GM12873 (cell line): Measurements from ENCODE around the gene DLL1.

Experiments
- TF ChIP-seq, protein P1 (sequence below): IDR thresholded peaks from 2 replicates; pipeline ENCODE4 v1.5.1; 2012; ENCODE audit warnings: low read depth, mild to moderate bottlenecking, moderate library complexity, low read length, control low read depth; ENCODE audit not compliant: insufficient read depth; ENCODE audit errors: missing control alignments

DLL1 gene

GRCh38 chr6:170284866-170285469 is 5.9 kb downstream of the DLL1 start:
- TF ChIP-seq, protein P1, sequence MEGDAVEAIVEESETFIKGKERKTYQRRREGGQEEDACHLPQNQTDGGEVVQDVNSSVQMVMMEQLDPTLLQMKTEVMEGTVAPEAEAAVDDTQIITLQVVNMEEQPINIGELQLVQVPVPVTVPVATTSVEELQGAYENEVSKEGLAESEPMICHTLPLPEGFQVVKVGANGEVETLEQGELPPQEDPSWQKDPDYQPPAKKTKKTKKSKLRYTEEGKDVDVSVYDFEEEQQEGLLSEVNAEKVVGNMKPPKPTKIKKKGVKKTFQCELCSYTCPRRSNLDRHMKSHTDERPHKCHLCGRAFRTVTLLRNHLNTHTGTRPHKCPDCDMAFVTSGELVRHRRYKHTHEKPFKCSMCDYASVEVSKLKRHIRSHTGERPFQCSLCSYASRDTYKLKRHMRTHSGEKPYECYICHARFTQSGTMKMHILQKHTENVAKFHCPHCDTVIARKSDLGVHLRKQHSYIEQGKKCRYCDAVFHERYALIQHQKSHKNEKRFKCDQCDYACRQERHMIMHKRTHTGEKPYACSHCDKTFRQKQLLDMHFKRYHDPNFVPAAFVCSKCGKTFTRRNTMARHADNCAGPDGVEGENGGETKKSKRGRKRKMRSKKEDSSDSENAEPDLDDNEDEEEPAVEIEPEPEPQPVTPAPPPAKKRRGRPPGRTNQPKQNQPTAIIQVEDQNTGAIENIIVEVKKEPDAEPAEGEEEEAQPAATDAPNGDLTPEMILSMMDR = no peak

DNA sequence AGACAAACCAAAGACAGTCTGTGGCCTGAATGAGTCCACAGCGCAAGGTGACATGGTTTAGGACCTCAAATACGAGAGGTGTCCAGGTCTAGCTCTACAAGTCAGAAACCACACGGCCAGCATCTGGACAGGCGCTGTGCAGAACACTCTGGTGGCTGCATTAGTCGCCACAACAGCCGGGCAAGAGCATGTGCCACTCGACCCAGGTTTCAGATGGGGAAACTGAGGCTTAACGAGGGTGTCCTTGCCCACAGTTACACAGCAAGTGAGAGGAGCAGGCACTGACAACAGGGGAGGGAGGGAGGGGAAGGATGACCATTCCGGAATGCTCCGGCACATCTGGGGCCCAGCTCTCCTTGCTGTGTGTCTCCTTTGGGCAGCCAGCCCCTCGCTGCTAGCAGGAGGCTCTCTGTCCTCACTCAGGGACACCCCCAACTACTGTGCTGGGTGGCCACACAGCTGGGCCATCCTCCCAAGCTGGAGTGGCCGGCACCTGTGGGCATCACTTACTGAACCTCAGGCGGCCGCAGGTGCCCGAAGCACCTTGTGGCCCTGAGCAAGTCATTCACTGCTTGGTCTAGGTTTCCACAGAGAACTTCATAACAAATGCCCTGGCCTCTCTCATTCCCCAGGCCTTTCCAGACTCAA is 6.6 kb downstream of the DLL1 start:
- TF ChIP-seq, protein P1 = no peak

DNA sequence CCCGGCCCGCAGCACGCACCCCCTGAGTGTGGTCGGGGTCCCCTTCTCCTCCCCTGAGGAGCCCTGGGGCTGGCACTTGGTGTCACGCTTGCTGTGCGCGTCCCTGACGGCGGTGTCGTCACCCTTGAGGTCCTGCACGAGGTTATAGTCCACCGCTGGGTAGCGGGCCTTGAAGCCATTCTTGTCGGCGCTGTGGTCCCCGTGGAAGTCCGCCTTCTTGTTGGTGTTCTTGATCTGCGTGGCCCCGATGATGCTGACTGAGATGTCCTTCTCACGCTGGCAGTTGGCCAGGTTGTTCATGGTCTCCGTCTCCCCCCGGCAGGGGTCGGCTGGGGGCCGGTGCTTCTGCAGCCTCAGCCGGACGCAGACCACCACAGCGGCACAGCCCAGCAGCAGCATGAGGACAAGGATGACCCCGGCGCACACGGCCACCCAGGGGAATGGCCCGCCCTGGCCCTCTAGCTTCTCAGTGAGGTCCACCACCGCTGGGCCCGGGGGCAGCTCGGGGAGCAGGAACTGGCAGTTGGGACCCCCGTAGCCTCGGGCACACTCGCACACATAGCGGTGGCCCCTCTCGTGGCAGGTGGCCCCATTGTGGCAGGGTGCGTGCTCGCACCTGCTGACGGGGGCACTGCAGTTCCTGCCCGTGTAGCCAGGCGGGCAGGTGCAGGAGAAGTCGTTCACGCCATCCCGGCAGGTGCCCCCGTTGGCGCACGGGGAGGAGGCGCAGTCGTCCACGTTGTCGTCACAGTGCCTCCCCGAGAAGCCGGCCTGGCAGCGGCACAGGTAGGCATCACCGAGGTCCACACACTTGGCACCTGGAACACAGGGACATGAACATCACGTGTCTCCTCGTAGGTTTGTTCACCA is 7.4 kb downstream of the DLL1 start:
- TF ChIP-seq, protein P1 = no peak

GRCh38 chr6:170282512-170283158 is 8.2 kb downstream of the DLL1 start:
- TF ChIP-seq, protein P1 = no peak

DNA sequence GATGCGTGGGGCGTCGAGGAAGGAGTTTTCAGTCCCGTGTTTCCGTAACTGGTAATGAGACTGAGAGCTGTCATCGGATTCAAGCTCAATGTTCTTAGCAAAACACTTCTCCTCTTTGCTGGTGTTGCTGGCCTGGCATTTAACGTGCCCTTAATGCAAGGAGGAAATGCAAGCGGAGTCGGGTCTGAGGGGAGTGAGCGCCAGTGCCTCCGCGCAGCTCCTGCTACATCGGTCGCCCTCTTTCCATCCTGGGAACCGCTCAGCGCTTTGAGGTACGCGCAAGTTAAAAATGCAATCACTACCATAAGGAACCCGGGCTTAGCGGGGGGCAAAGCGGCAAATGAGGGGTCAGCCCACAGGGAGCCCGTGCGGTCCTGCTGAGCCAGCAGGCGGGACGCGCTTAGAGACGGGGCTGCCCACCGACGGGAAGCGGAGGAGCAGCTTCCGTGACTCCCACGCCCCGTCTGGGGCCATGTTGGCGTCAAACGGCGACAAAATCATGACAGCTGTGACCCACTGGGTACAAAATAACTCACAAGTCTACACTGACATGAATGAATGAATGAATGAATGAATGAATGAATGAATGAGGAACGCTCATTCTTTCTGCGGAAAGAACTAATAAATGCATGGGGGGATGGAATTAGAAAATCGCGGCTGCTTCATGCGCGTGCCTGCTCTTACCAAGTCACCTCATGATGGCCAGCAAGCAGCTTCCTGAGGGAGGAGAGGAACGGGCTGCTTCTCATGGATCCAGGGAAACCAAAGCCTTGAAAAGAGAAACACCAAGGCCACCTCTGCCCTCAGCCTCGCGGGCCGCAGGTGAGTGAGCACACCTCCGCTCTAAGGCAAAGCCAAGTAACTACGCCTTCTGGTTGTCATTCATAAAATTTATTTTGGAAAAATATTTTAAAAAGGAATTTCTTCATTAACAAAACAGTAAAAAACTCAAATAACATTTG is 9.3 kb downstream of the DLL1 start:
- TF ChIP-seq, protein P1 = no peak

DNA sequence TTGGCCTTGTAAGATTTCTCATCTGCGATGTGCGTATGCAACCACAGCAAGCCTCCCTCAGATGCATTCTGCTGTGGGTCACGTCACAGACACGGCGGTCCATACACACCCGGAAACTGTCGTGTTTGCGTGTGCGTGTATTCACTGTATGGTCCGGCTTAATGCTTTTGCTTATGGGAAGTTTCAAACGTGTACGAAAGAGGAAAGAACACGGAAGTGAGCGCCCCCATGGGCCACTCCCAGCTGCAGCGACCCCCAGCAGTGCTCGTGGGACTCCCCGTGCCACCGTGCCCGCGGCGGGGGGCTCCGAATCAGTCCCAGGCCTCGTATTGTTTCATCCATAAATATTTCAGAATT is 10.2 kb downstream of the DLL1 start:
- TF ChIP-seq, protein P1 = no peak
